Stimulated activated CD4-positive, alpha-beta T cell treated with anti-CD3 and anti-CD28 coated beads, Interleukin-15, amount 100 ng/mL, for 48 hours (primary cell): ENCODE measurements around the gene PRSS21.

Experiments
- DNase-seq, 2 donors: peaks; one replicate each; pipeline ENCODE4 v3.0.0-alpha.2; 2020; ENCODE audit warnings: low read depth in 2 of 2

PRSS21 gene

GRCh38 chr16:2806286-2806685, 10.8 kb upstream of the PRSS21 start:
- no peak for DNase-seq

GRCh38 chr16:2808181-2808580, 8.9 kb upstream of the PRSS21 start:
- DNase-seq, result no peak

- no peak for DNase-seq
Observed at GRCh38 chr16:2809149-2809760, 7.8 kb upstream of the PRSS21 start.

- DNase-seq, result no peak
Observed at GRCh38 chr16:2810651-2811050, 6.4 kb upstream of the PRSS21 start.

- no peak for DNase-seq
Observed at GRCh38 chr16:2811703-2812471, 5.2 kb upstream of the PRSS21 start.

- DNase-seq, result no peak
Observed at GRCh38 chr16:2813771-2814221, 3.2 kb upstream of the PRSS21 start.

GRCh38 chr16:2814551-2815298, 2.3 kb upstream of the PRSS21 start:
- no peak for DNase-seq

GRCh38 chr16:2815299-2815771, 1.7 kb upstream of the PRSS21 start:
- DNase-seq, result no peak

- DNase-seq, result no peak
Observed at GRCh38 chr16:2817340-2818271, 569 bp downstream of the PRSS21 start.

GRCh38 chr16:2818272-2818876, 1.3 kb downstream of the PRSS21 start:
- no peak for DNase-seq

- DNase-seq, result no peak
Observed at GRCh38 chr16:2819179-2819938, 2.3 kb downstream of the PRSS21 start.

- DNase-seq, result no peak
Observed at GRCh38 chr16:2819939-2820835, 3.1 kb downstream of the PRSS21 start.

GRCh38 chr16:2820836-2821486, 3.9 kb downstream of the PRSS21 start:
- DNase-seq, result no peak

GRCh38 chr16:2821487-2822157, 4.6 kb downstream of the PRSS21 start:
- no peak for DNase-seq

- DNase-seq, result no peak
Observed at GRCh38 chr16:2822158-2822495, 5.1 kb downstream of the PRSS21 start.

GRCh38 chr16:2822496-2822895, 5.5 kb downstream of the PRSS21 start:
- DNase-seq, result no peak

GRCh38 chr16:2824626-2825025, 7.6 kb downstream of the PRSS21 start:
- DNase-seq, result no peak

- DNase-seq, result no peak
Observed at GRCh38 chr16:2825049-2825742, 8.2 kb downstream of the PRSS21 start.
